GM21529 (cell line): ENCODE measurements around the gene CPSF4L.
"Not testable (repeated sequence)": the region's sequence is repeated elsewhere in the genome, so short reads cannot be mapped to it uniquely, and the experiment has no call there.

Source experiments
- ATAC-seq: cut with Tn5 transposase; IDR thresholded peaks from one replicate; pipeline ENCODE4 v1.9.1; 2021; ENCODE audit not compliant: unreplicated experiment

The CPSF4L gene

GRCh38 chr17:73261617-73261951 lies at the start of gene CPSF4L:
Gene CPSF4L (minus strand): TSS chr17:73261880. CDS start chr17:73261818, 62 bp downstream.
- ATAC-seq, result no peak

GRCh38 chr17:73311428-73311780 lies 49.7 kb upstream of the CPSF4L start:
- ATAC-seq, result peak; percentile 14

- no peak for ATAC-seq
These were observed 48.3 kb upstream of the CPSF4L start for GRCh38 chr17:73309727-73310596.

DNA sequence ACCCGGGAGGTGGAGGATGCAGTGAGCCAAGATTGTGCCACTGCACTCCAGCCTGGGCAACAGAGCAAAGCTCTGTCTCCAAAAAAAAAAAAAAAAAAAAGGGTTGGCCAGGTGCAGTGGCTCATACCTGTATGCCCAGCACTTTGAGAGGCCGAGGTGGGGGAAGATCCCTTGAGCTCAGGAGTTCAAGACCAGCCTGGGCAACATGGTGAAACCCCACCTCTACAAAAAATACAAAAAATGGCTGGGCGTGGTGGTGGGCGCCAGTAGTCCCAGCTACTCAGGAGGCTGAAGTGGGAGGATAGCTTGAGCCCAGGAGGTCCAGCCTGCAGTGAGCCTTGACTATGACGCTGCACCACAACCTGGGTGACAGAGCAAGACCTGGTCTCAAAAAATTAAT lies 47.3 kb upstream of the CPSF4L start:
- not testable (repeated sequence) for ATAC-seq

DNA sequence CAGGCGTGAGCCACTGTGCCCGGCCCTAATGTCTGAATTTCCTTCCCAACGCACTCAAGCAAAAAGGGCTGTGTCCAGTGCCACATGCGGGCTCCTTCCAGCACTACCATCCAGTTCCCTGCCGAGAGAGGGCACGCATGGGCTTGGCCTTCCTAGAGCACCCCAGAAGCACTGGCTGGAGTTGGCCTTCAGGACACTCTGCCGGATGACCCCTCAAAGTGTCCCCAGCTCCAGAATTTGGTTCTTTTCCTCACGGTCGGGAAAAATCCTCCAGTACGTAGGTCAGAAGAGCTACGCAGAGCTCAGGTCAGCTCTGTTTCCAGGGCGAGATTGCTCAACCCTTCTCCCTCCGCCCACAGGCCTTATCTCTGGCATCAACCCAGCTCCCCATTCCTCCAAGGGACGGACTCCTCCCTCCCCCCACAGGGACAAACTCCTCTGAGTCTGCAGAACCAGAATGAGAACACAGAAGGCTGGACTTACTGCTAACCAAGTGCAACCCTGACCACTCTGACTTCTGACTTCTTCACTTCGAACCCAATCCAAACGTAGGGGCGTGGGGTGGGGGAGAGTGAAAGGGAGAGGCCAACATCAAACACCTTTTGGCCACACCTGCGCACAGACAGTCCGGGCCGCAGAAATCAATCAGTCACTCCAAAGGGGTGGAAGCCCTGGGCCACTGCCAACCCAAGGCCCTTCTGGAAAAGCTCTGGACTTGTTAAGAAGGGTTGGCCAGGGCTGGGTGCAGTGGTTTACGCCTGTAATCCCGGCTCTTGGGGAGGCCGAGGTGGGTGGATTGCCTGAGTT lies 46.5 kb upstream of the CPSF4L start:
- no peak for ATAC-seq

DNA sequence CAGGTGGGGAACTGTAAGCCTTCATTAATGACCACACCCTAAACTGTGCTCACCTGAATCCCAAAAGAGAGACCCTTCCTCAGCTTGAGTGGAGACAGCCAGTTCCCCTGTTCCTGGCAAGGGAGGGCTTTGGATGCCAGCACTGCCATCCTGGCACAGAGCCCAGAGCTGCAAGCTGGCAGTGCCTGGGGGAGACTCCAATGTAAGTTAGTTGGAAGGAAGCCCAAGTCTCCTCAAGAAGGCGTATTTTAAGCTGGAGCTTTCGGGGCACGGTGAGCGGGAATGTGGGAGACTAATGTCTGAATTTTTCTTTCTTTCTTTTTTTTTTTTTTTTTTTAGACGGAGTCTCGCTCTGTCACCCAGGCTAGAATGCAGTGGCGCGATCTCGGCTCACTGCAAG lies 45.5 kb upstream of the CPSF4L start:
- ATAC-seq, result no peak

DNA sequence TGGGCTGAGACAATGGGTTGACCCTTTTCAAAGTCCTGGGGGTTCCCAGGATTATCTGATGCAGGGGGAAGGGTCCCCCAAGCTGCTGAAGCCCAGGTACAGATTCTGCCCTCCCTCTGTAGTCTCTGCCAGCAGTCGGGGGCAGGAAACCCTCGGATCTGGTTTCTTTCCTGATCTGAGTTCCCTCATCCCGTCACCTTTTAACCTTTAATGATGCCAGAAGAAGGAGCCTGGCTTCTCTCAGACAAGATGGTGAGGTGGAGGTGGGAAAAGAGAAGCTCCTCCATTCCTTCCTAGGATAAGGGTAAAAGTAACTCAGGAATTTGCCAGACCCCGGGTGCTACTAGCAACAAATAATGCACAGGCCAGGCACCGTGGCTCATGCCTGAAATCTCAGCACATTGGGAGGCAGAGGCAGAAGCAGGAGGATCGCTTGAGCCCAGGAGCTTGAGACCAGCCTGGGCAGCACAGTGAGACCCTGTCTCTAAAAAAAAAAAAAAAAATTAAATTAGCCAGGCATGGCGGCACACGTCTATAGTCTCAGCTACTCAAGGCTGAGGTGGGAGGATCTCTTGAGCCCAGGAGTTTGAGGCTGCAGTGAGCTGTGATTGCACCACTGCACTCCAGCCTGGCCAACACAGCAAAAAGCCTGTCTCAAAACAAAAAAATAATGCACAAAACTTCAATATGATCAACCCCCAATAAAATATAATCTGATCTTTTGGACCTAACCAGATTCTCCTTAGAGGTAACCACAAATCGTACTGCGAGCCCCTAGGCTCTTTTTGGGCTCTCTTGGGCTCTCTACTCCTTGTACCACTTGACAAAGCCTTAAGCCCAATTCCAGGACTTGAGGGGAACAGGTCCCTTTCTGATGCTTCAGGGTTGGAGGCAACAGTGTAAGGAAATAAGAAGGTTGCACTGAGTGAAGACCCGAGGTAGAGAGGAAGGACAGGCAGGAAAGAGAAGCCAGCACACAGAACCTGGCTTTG lies 44.5 kb upstream of the CPSF4L start:
- ATAC-seq, result no peak

- no peak for ATAC-seq
These were observed 43.5 kb upstream of the CPSF4L start for GRCh38 chr17:73304971-73305812.

GRCh38 chr17:73304438-73304837 lies 42.8 kb upstream of the CPSF4L start:
- ATAC-seq, result no peak

- no peak for ATAC-seq
These were observed 40.5 kb upstream of the CPSF4L start for GRCh38 chr17:73302189-73302588.

GRCh38 chr17:73301369-73301768 lies 39.7 kb upstream of the CPSF4L start:
- ATAC-seq, result no peak

DNA sequence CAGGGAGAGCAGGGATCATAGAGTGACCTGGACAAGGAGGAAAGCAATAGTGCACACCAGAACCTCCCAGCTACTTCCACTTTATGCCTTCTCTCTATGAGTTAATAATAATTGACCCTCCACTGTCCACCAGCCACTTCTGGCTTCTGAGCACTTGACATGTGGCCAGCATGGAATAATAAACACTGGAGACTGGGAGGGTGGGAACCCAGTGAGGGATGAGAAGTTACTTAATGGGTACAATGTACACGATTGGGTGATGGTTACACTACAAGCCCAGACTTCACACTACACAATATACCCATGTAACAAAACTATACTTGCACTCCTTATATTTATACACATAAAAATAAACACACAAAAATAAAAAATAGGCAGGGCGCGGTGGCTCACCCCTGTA lies 38.7 kb upstream of the CPSF4L start:
- ATAC-seq, result no peak

DNA sequence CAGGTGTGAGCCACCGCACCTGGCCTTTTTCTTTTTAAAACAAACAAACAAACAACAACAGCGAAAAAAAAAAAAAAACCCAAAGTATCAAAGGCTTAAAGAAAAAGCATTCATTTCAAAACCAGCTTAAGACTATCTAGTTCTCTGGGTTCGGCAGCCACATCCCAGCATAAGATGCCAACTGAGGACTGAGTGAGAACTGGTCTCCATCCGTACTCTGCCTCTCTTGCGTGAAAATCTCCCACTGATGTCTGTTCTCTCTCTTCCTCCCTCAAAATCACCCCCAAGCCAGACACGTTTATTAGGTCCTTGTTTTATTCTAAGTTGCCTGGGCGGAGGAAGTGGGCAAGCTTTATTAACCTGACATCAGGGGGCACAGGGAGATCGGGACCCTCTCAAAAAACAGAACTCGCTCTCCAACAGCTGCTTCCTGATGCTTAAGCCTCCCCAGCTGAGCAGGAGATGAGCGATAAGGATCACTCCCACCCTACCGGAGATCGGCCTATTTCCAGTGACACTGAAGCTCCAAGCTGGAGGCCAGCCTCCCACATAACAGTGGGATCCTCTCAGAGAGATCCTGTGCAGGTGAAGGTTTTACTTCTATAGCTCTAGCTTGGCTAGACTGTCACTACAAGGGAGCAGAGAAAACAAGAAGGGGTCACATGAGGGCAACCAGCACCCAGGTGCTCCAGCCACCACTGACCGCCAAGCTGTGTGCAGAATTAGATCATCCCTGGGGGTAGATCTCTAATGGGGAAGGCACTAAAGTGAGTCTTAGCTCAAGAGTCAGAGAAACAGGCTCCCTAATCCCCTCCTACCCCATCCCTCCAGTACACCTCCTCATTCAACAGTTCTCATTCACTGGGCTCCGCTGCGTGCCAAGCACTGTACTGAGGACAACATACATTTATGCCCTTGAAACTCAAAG lies 36.5 kb upstream of the CPSF4L start:
- no peak for ATAC-seq

- ATAC-seq, result no peak
These were observed 31.8 kb upstream of the CPSF4L start for GRCh38 chr17:73293480-73293911.

DNA sequence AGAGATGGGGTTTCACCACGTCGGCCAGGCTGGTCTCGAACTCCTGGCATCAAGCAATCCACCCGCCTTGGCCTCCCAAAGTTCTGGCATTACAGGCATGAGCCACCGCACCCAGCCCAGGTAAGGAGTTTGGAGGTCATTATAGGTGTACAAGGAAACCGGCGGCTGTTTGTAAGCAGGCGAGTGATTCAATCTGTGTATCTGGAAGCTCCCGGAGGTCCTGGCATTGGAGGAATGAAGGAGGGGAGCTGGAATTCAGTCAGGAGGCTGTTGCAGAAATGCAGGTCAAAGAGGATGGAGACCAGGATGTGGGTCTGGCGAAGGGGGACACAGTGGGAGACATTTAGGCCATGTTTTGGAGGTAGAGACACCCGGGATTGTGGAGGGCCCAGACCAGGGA lies 31.4 kb upstream of the CPSF4L start:
- ATAC-seq, result no peak

- ATAC-seq, result no peak
These were observed 30.4 kb upstream of the CPSF4L start for GRCh38 chr17:73292031-73292531.

DNA sequence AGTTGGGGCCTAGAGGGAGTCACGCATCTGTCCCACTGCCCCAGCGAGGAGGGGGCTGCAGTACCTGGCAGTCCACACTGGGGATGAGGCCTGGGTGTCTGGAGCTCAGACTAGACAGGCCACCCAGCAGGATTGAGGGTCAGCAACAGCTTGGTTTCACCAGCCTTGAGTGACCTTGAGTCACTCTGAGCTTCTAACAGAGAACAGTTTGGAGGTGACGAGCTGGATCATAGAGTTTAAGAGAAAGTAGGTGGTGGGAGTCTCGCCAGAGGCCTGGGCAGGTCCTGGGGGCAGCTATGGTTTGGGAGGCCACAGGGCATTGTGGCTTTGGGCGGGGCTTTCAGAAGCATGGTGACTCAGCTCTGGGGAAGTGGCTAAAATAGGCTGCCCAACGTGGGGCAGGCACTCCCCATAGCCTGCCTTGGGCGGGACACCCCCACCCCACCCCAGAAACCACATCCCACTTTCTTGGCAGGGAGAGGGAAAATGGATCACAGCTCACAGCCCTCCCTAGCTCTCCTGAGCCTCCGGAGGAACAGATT lies 29.7 kb upstream of the CPSF4L start:
- ATAC-seq, result peak; percentile 83

- ATAC-seq, result peak; percentile 58
These were observed 28.9 kb upstream of the CPSF4L start for GRCh38 chr17:73290399-73291259.
